GM21528 (cell line): ENCODE measurements around the gene FMC1.

Experiments used
- ATAC-seq: cut with Tn5 transposase; IDR thresholded peaks from one replicate; pipeline ENCODE4 v1.9.1; 2021; ENCODE audit warnings: mild to moderate bottlenecking, moderate library complexity; ENCODE audit not compliant: unreplicated experiment, low FRiP score

FMC1 gene

GRCh38 chr7:139370301-139370942, 29.3 kb downstream of the FMC1 start:
- no peak for ATAC-seq

GRCh38 chr7:139370943-139371313, 29.8 kb downstream of the FMC1 start:
- no peak for ATAC-seq

DNA sequence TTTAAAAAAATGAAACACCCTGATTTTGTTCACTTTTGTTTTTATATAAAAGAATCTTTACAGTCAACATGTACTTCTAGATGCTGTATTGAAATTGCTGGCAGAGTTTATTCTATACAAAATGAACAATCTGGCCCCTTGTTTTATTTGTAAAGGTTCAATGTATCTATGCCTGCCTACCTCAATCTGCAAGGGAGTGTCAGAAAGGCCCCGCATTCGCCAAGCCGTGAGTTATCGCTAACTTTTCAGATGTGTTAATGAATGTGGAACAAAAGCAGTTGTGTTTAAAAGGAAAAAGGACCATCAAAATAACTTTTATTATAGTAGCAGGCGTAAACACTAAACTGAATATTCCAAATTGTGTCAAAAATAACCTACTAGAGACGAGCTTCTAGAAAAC, 33.1 kb downstream of the FMC1 start:
- ATAC-seq: no peak

DNA sequence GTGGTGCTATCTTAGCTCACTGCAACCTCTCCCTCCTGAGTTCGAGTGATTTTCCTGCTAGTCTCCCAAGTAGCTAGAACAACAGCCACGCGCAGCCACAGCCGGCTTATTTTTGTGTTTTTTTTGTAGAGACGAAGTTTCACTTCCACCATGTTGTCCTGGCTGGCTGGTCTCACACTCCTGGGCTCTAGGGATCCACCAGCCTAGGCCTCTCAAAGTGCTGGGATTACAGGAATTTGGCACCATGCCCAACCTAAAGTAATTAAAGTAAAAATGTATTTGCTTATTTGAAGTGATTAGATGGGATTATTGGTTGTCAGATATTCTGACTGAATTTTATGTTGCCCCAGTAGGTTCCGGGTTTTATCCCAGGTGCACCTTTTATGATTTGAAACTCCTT, 41.3 kb downstream of the FMC1 start:
- ATAC-seq: no peak

GRCh38 chr7:139384611-139385010, 43.5 kb downstream of the FMC1 start:
- no peak for ATAC-seq

DNA sequence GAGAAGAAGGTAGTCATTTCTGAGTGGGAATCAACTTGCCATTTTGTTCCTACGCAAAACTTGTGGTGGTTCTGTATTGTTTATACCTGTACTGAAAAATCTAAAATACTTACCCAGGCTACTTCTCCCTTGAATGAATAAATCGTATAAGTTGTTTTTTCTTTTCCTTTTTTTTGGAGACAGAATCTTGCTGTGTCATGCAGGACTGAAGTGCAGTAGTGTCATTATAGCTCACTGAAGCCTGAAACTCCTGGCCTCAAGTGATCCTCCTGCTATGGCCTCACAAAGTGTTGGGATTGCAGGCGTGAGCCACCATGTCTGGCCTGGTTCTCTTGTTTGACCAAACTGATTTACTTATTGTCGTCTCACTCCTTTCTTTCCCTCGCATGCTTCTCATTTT, 46.5 kb downstream of the FMC1 start:
- no peak for ATAC-seq

- no peak for ATAC-seq
Observed at GRCh38 chr7:139389091-139389490, 48.0 kb downstream of the FMC1 start.

- no peak for ATAC-seq
Observed at GRCh38 chr7:139389774-139390173, 48.6 kb downstream of the FMC1 start.

GRCh38 chr7:139393621-139394211, 52.6 kb downstream of the FMC1 start:
- ATAC-seq: no peak

GRCh38 chr7:139394540-139394939, 53.4 kb downstream of the FMC1 start:
- no peak for ATAC-seq
